HEK293 (cell line): ENCODE measurements around the gene ARHGEF28.
A peak's percentile ranks its signal among the peaks of the same experiment; 100 is the strongest.

Experiments used
- CTCF ChIA-PET: fragments of 350-600 bp; formaldehyde crosslinking; extraction: SDS; loops from one replicate; lab custom pipeline; 2021; ENCODE audit warnings: antibody characterized with exemption; lab: Yijun Ruan, JAX
- POLR2A ChIA-PET: fragments of 300-600 bp; formaldehyde crosslinking; extraction: SDS; loops from one replicate; lab custom pipeline; 2020; ENCODE audit warnings: antibody characterized with exemption, inconsistent platforms; lab: Yijun Ruan, JAX
- H3K27ac ChIP-seq: fragments of 200-500 bp; sonication (Bioruptor generic); 2 replicates; pipeline ENCODE4 v1.5.1; 2014; ENCODE audit warnings: low read depth, low read length, control low read depth, inconsistent platforms; ENCODE audit errors: extremely low read depth
- H3K36me3 ChIP-seq, 2 experiments: fragments of 200-500 bp in 1 of 2; sonication (Bioruptor generic) in 1 of 2; 1 replicate in 1 of 2; 2 replicates in 1 of 2; pipeline ENCODE4 v1.5.1; 2014 to 2017; ENCODE audit warnings: inconsistent platforms in 2 of 2, low read length in 2 of 2; ENCODE audit not compliant: control insufficient read depth in 2 of 2, insufficient read depth in 1 of 2
- H3K4me1 ChIP-seq: fragments of 200-500 bp; sonication (Bioruptor generic); 2 replicates; pipeline ENCODE4 v1.5.1; 2014; ENCODE audit warnings: mild to moderate bottlenecking, low read length, inconsistent platforms; ENCODE audit not compliant: control insufficient read depth, insufficient read depth
- H3K4me3 ChIP-seq: 2 replicates; pipeline ENCODE4 v1.5.1; 2011; ENCODE audit warnings: low read depth, mild to moderate bottlenecking, control low read depth, low read length, moderate library complexity
- H3K9me3 ChIP-seq: fragments of 200-500 bp; sonication (Bioruptor generic); 2 replicates; pipeline ENCODE4 v1.5.1; 2014; ENCODE audit warnings: low read depth, low read length, inconsistent platforms; ENCODE audit not compliant: control insufficient read depth, insufficient read depth
- IKZF3 ChIP-seq: fragments of 450-650 bp; IDR thresholded peaks from 2 replicates; pipeline ENCODE4 v1.5.0; 2018; ENCODE audit warnings: missing biosample characterization, mild to moderate bottlenecking, missing genetic modification characterization, moderate library complexity
- KLF8 ChIP-seq: fragments of 450-650 bp; formaldehyde crosslinking; IDR thresholded peaks from 2 replicates; pipeline ENCODE4 v1.5.1; 2016; ENCODE audit warnings: missing biosample characterization, missing genetic modification characterization
- MZF1 ChIP-seq: fragments of 450-650 bp; formaldehyde crosslinking; IDR thresholded peaks from 2 replicates; pipeline ENCODE4 v1.5.1; 2017; ENCODE audit warnings: missing biosample characterization, missing genetic modification characterization, borderline replicate concordance
- ZNF2 ChIP-seq: fragments of 450-650 bp; formaldehyde crosslinking; IDR thresholded peaks from 2 replicates; pipeline ENCODE4 v1.5.1; 2016; ENCODE audit warnings: missing biosample characterization, missing genetic modification characterization
- ZNF248 ChIP-seq: fragments of 450-650 bp; formaldehyde crosslinking; IDR thresholded peaks from 2 replicates; pipeline ENCODE4 v1.5.1; 2017; ENCODE audit warnings: missing biosample characterization, missing genetic modification characterization
- ZNF335 ChIP-seq: fragments of 450-650 bp; formaldehyde crosslinking; conservative IDR thresholded peaks from 2 replicates; pipeline ENCODE4 v1.5.1; 2016; ENCODE audit warnings: missing biosample characterization, missing genetic modification characterization
- ZNF596 ChIP-seq: fragments of 450-650 bp; IDR thresholded peaks from 2 replicates; pipeline ENCODE4 v1.5.0; 2018; ENCODE audit warnings: missing biosample characterization, mild to moderate bottlenecking, missing genetic modification characterization, moderate library complexity
- ZNF623 ChIP-seq: fragments of 450-650 bp; formaldehyde crosslinking; IDR thresholded peaks from 2 replicates; pipeline ENCODE4 v1.5.1; 2016; ENCODE audit warnings: missing biosample characterization, missing genetic modification characterization
- ZNF660 ChIP-seq: fragments of 450-650 bp; IDR thresholded peaks from 2 replicates; pipeline ENCODE4 v1.5.1; 2018; ENCODE audit warnings: missing biosample characterization, mild to moderate bottlenecking, missing genetic modification characterization
- ZNF664 ChIP-seq: fragments of 450-650 bp; formaldehyde crosslinking; IDR thresholded peaks from 2 replicates; pipeline ENCODE4 v1.5.1; 2016; ENCODE audit warnings: missing biosample characterization, missing genetic modification characterization
- ZSCAN23 ChIP-seq: fragments of 450-650 bp; formaldehyde crosslinking; IDR thresholded peaks from 2 replicates; pipeline ENCODE4 v1.5.1; 2016; ENCODE audit warnings: missing biosample characterization, missing genetic modification characterization
- ZXDB ChIP-seq: fragments of 450-650 bp; formaldehyde crosslinking; IDR thresholded peaks from 2 replicates; pipeline ENCODE4 v1.5.1; 2016; ENCODE audit warnings: missing biosample characterization, missing genetic modification characterization
- TF ChIP-seq, protein P1 (sequence below): fragments of 450-650 bp; formaldehyde crosslinking; optimal IDR thresholded peaks from 2 replicates; pipeline ENCODE3; 2016; ENCODE audit warnings: missing biosample characterization, mild to moderate bottlenecking, missing genetic modification characterization
- TF ChIP-seq, protein P2 (sequence below): fragments of 450-650 bp; formaldehyde crosslinking; IDR thresholded peaks from 2 replicates; pipeline ENCODE4 v1.5.1; 2017; ENCODE audit warnings: missing biosample characterization, missing genetic modification characterization
- TF ChIP-seq, protein P3 (sequence below): fragments of 450-650 bp; formaldehyde crosslinking; IDR thresholded peaks from 2 replicates; pipeline ENCODE4 v1.5.1; 2016; ENCODE audit warnings: missing biosample characterization, missing genetic modification characterization
- TF ChIP-seq, protein P4 (sequence below): fragments of 450-650 bp; formaldehyde crosslinking; IDR thresholded peaks from 2 replicates; pipeline ENCODE4 v1.5.1; 2016; ENCODE audit warnings: missing biosample characterization, missing genetic modification characterization

Gene ARHGEF28

DNA sequence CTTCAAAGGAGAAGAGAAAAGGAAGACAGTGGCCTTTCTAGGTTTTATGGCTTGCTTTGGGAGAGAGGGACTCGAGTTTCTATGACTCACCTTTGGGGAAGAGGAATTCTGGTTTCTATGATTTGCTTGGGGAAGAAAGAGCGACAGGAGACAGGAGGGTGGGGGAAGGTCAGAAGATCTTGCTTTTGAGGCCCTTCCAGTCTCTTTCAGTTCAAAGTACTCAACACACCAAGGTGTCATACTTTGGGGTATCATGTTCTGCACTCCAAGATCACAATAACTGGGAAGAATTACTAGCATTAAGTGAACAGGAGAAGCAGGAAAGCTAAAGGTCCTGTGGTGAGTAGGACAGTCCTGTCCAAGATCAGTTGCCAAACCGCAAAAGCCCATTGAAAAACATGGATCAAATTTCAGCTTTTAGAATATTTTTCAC, 324.5 kb downstream of the ARHGEF28 start (continued):
- TF ChIP-seq ZXDB = 0 out of 2 replicates have a peak, but pooled peaks have one; percentile 25
- peak; percentile 34; the same call in 1 of the 2 replicates for TF ChIP-seq KLF8 (tag by site-specific recombination)
- TF ChIP-seq ZNF660 (tag by site-specific recombination) = no peak
- peak; percentile 80 for TF ChIP-seq MZF1 (tag by site-specific recombination)
- 0 out of 2 replicates have a peak, but pooled peaks have one; percentile 27 for TF ChIP-seq ZNF335 (tag by site-specific recombination)
- TF ChIP-seq, protein P1, sequence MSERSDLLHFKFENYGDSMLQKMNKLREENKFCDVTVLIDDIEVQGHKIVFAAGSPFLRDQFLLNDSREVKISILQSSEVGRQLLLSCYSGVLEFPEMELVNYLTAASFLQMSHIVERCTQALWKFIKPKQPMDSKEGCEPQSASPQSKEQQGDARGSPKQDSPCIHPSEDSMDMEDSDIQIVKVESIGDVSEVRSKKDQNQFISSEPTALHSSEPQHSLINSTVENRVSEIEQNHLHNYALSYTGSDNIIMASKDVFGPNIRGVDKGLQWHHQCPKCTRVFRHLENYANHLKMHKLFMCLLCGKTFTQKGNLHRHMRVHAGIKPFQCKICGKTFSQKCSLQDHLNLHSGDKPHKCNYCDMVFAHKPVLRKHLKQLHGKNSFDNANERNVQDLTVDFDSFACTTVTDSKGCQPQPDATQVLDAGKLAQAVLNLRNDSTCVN (tag by site-specific recombination) = no peak
- no peak for TF ChIP-seq ZNF2 (tag by site-specific recombination)
- TF ChIP-seq, protein P2, sequence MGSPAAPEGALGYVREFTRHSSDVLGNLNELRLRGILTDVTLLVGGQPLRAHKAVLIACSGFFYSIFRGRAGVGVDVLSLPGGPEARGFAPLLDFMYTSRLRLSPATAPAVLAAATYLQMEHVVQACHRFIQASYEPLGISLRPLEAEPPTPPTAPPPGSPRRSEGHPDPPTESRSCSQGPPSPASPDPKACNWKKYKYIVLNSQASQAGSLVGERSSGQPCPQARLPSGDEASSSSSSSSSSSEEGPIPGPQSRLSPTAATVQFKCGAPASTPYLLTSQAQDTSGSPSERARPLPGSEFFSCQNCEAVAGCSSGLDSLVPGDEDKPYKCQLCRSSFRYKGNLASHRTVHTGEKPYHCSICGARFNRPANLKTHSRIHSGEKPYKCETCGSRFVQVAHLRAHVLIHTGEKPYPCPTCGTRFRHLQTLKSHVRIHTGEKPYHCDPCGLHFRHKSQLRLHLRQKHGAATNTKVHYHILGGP (tag by site-specific recombination) = peak; percentile 46; the same call in 1 of the 2 replicates
- TF ChIP-seq IKZF3 = no peak
- TF ChIP-seq, protein P3, sequence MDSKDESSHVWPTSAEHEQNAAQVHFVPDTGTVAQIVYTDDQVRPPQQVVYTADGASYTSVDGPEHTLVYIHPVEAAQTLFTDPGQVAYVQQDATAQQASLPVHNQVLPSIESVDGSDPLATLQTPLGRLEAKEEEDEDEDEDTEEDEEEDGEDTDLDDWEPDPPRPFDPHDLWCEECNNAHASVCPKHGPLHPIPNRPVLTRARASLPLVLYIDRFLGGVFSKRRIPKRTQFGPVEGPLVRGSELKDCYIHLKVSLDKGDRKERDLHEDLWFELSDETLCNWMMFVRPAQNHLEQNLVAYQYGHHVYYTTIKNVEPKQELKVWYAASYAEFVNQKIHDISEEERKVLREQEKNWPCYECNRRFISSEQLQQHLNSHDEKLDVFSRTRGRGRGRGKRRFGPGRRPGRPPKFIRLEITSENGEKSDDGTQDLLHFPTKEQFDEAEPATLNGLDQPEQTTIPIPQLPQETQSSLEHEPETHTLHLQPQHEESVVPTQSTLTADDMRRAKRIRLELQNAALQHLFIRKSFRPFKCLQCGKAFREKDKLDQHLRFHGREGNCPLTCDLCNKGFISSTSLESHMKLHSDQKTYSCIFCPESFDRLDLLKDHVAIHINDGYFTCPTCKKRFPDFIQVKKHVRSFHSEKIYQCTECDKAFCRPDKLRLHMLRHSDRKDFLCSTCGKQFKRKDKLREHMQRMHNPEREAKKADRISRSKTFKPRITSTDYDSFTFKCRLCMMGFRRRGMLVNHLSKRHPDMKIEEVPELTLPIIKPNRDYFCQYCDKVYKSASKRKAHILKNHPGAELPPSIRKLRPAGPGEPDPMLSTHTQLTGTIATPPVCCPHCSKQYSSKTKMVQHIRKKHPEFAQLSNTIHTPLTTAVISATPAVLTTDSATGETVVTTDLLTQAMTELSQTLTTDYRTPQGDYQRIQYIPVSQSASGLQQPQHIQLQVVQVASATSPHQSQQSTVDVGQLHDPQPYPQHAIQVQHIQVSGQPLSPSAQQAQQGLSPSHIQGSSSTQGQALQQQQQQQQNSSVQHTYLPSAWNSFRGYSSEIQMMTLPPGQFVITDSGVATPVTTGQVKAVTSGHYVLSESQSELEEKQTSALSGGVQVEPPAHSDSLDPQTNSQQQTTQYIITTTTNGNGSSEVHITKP = peak; percentile 84
- peak; percentile 91 for TF ChIP-seq ZNF623 (tag by site-specific recombination)
- TF ChIP-seq, protein P4, sequence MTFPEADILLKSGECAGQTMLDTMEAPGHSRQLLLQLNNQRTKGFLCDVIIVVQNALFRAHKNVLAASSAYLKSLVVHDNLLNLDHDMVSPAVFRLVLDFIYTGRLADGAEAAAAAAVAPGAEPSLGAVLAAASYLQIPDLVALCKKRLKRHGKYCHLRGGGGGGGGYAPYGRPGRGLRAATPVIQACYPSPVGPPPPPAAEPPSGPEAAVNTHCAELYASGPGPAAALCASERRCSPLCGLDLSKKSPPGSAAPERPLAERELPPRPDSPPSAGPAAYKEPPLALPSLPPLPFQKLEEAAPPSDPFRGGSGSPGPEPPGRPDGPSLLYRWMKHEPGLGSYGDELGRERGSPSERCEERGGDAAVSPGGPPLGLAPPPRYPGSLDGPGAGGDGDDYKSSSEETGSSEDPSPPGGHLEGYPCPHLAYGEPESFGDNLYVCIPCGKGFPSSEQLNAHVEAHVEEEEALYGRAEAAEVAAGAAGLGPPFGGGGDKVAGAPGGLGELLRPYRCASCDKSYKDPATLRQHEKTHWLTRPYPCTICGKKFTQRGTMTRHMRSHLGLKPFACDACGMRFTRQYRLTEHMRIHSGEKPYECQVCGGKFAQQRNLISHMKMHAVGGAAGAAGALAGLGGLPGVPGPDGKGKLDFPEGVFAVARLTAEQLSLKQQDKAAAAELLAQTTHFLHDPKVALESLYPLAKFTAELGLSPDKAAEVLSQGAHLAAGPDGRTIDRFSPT (tag by site-specific recombination) = 0 out of 2 replicates have a peak, but pooled peaks have one; percentile 34
- TF ChIP-seq ZNF664 = peak; percentile 31; the same call in 1 of the 2 replicates
- TF ChIP-seq, all 188 proteins: peak for 16

DNA sequence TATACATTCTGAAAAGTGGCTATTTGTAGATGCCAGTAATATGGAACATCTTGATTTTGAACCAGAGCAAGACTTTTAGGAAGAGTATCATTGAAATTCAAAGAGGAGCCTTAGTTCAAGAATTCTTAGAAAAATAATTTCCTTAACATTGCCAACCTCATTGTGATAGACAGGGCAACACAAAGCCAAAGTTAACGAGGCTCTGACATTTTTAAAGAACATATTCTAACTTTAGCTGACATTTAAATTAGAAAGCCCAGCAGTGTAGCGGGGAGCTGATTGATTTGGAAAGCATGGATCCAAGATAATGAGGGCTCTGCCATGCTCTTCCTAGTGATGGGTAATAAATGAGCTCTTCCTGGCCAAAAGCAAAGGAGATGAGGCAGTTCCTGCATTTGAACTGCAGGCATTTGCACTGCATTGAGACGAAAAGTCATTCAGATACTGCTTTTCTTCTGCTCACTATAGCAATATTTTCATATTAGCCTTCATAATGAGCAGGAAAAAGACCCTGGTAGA, 325.0 kb downstream of the ARHGEF28 start:
- Histone ChIP-seq H3K27ac (no peak overlapping the region), H3K36me3 (no peaks in the 10 kb centered on the region), H3K4me1 (peaks cover 20% of the 10 kb centered on the region), H3K9me3 (no peaks in the 10 kb centered on the region), H3K4me3 (no peak overlapping the region)
- TF ChIP-seq MZF1 (tag by site-specific recombination) (no peak), ZNF248 (tag by site-specific recombination) (no peak), ZNF2 (tag by site-specific recombination) (no peak), ZNF596 (tag by site-specific recombination) (no peak), ZSCAN23 (tag by site-specific recombination) (no peak)
- TF ChIP-seq, protein P2 (tag by site-specific recombination) = no peak
- ChIA-PET POLR2A (interaction anchor here (0.5 kb wide), 1 partner anchor 45 kb away, joined by 4 read pairs; no protein-coding TSS in a partner anchor), CTCF (interaction anchor here (0.6 to 0.8 kb wide), 2 partner anchors 13 to 517 kb away, joined by 3 to 6 read pairs; no protein-coding TSS in a partner anchor)
